ENCODE data around the gene CPNE1.

- TF ChIP-seq POLR2A (IDR thresholded peaks at IDR 0.05) (no peak), CTCF (IDR thresholded peaks at IDR 0.05) (no peak)
Observed at GRCh38 chr20:35610833-35611427, 53.8 kb downstream of the CPNE1 start.
